ENCODE measurements around the gene MVK.
A peak's percentile ranks its signal among the peaks of the same experiment; 100 is the strongest.
"Not testable (repeated sequence)": the region's sequence is repeated elsewhere in the genome, so short reads cannot be mapped to it uniquely, and the experiment has no call there.

The MVK gene

GRCh38 chr12:109592905-109593272, 19.3 kb downstream of the MVK start:
- DNase-seq, result no peak

GRCh38 chr12:109594556-109595317, 21.1 kb downstream of the MVK start:
- DNase-seq, result no peak

- no peak for DNase-seq
Measured at GRCh38 chr12:109595321-109595902, 21.8 kb downstream of the MVK start.

- DNase-seq, result no peak
Measured at GRCh38 chr12:109596418-109597244, 23.0 kb downstream of the MVK start.

- no peak for DNase-seq
Measured at GRCh38 chr12:109597414-109597794, 23.8 kb downstream of the MVK start.

GRCh38 chr12:109597795-109598427, 24.3 kb downstream of the MVK start:
- DNase-seq, result peak; percentile 91

GRCh38 chr12:109598428-109598854, 24.8 kb downstream of the MVK start:
- DNase-seq, result peak; percentile 4

GRCh38 chr12:109599087-109599486, 25.5 kb downstream of the MVK start:
- DNase-seq, result no peak

- no peak for DNase-seq
Measured at GRCh38 chr12:109600481-109600880, 26.9 kb downstream of the MVK start.

GRCh38 chr12:109600995-109601394, 27.4 kb downstream of the MVK start:
- no peak for DNase-seq

GRCh38 chr12:109601557-109601956, 28.0 kb downstream of the MVK start:
- no peak for DNase-seq

GRCh38 chr12:109602132-109602531, 28.5 kb downstream of the MVK start:
- DNase-seq, result not testable (repeated sequence)

- no peak for DNase-seq
Measured at GRCh38 chr12:109604132-109604585, 30.6 kb downstream of the MVK start.

- DNase-seq, result no peak
Measured at GRCh38 chr12:109605016-109605415, 31.4 kb downstream of the MVK start.

GRCh38 chr12:109605599-109606228, 32.1 kb downstream of the MVK start:
- no peak for DNase-seq

- peak; percentile 71 for DNase-seq
Measured at GRCh38 chr12:109606320-109607028, 32.9 kb downstream of the MVK start.

- DNase-seq, result no peak
Measured at GRCh38 chr12:109607618-109608017, 34.0 kb downstream of the MVK start.

GRCh38 chr12:109608270-109608669, 34.7 kb downstream of the MVK start:
- no peak for DNase-seq

GRCh38 chr12:109608793-109609192, 35.2 kb downstream of the MVK start:
- no peak for DNase-seq

- no peak for DNase-seq
Measured at GRCh38 chr12:109609342-109609741, 35.7 kb downstream of the MVK start.

GRCh38 chr12:109610523-109610922, 36.9 kb downstream of the MVK start:
- DNase-seq, result no peak

- no peak for DNase-seq
Measured at GRCh38 chr12:109611223-109611622, 37.6 kb downstream of the MVK start.
